Epidermal melanocyte (primary cell): ENCODE data around the gene ZNF71.
"Not testable (repeated sequence)": the region's sequence is repeated elsewhere in the genome, so short reads cannot be mapped to it uniquely, and the experiment has no call there.

Source experiments
- DNase-seq: peaks from one replicate; pipeline ENCODE4 v3.0.0; 2011; ENCODE audit warnings: low spot score; ENCODE audit not compliant: insufficient read length

Gene ZNF71

DNA sequence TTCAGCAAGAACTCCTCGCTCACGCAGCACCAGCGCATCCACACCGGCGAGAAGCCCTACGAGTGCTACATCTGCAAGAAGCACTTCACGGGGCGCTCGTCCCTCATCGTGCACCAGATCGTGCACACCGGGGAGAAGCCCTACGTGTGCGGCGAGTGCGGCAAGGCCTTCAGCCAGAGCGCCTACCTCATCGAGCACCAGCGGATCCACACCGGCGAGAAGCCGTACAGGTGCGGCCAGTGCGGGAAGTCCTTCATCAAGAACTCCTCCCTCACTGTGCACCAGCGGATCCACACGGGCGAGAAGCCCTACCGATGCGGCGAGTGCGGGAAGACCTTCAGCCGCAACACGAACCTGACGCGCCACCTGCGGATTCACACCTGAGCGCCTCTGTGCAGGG lies 27.3 kb downstream of the ZNF71 start:
- no peak for DNase-seq

DNA sequence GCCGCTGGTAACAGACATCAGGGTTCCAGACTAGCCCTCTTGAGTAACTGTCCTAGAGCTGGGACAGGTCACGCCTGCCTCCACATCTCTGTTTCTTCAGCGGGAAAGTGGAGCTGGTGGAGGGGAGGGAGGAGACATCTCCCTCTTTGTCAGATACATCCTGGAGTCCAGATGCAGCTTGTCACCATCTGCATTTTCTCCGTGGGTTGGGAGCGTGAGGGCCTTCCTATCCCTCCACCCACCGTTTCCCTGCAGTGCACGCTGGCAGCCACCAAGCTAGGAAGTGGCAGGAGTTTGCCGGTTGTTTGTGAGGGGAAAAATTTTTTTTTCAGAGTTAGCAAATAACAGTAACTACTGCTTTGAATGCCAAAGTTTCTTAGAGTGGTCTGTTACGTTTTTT lies 27.9 kb downstream of the ZNF71 start:
- no peak for DNase-seq

DNA sequence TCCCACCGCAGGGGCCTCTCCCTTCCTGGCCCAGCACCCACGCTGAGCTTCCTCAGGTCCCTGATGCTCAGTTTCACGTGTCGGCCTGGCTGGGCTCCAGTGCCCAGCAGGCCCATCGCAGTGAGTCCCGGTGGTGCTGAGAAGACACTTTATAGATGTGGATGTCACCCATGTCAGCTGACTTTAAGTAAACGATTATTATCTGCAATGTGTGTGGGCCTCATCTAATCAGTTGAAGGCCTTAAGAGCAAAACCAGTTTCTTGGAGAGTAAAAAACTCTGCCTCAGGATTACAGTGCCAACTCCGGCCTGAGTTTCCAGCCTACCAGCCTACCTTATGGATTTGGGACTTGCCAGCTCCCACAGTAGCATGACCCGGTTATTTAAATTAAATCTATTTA lies 30.6 kb downstream of the ZNF71 start:
- no peak for DNase-seq

DNA sequence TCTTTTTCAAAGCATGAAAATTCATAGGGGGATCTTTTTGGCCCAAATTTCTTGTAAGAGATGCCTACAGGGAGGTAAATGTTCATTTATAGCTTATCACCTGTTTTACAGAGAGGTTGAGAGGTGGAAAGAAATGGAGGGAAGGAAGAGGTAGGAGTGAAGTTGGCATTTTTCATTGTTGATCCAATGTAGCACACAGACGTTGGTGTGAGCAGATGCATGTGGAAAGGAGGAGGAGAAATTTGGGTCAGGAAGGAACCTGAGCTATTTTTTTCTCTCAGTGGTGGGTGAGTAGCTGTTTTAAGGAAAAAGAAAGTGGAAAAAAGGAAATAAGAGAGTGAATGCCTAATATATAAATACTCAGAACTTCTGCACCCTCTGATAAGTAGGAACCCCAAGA lies 37.9 kb downstream of the ZNF71 start:
- DNase-seq, result no peak

DNA sequence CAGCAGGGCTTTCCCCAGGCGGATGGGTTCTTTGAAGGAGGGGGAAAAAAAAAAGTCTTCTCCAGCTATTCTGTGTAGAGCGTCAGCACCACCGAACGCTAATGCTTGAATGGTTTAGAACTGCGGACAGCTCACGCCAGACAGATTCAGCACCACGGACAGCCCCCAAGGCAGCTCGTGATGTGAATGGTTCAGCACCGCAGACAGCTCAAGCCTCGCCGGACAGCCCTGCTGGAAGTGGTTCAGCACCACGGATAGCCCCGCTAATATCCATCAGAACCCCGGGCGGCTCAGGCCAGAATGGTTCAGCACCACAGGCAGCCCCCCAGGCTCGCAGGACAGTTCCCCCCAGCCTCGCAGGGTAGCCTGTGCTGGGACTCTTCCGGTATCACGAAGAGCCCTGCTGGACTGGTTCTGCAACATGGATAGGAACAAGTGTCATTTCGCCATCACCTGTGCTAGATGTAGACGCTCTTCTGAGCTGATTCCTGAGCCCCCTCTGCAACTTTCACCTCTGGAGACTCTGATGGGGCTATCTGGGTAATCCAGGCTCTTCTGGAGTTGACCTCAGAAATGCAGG lies 43.0 kb downstream of the ZNF71 start:
- DNase-seq, result no peak

DNA sequence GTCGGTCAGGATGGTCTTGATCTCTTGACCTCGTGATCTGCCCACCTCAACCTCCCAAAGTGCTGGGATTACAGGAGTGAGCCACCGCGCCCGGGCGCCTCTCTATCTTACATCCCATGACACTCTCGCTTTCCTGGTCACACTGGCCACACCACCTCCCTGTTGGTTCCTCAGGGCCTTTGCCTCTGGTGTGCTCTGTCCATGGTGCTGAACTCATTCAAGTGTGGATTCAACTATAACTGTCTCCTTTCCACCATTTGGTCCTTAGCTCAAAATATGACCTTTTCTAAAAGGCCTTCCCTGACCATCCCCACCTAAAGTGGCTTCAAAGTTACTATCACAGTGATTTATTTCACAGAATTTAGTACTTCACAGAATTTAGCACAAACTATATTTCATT lies 44.1 kb downstream of the ZNF71 start:
- DNase-seq, result no peak

DNA sequence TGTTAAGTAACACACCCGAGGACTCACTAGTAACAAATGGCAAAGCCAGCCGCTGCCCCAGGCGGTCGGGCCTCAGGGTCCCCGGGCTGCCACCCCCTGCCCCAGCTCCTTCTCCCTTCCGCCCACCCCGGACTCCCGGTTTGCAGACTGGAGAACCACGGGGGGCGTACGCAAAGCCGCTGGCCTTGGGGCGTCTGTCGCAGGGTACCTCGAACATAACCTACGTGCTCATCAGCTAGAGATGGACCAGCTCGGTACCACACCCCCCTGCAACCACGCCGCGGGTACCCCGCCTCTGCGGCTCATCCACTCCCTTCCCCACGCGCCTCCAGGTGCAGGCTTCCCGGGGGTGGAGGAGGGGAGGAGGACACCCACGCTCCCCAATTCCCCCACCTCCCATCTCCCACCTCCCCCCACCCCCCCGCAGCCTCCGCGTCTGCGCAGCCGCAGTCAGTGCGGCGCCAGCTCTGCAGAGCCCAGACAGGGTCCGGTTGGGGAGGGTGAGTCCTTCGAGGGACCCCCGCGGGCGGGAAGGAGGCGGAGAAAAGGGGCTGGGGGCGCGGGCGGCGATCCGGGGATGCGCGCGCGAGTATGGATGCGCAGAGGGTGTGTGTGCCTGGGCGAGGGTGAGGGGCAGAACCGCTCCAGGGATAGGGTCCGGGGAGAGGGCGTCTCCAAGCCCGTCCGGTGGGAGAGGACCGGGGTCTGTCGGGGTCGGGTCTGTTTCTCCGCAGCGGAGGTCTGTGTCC lies 47.8 kb downstream of the ZNF71 start, which contains the start of gene SMIM17:
SMIM17 (plus strand) TSS at position 449 of the 749 bp plus-strand sequence. CDS start 2,509 bp downstream, outside the sequence.
- DNase-seq, result no peak

DNA sequence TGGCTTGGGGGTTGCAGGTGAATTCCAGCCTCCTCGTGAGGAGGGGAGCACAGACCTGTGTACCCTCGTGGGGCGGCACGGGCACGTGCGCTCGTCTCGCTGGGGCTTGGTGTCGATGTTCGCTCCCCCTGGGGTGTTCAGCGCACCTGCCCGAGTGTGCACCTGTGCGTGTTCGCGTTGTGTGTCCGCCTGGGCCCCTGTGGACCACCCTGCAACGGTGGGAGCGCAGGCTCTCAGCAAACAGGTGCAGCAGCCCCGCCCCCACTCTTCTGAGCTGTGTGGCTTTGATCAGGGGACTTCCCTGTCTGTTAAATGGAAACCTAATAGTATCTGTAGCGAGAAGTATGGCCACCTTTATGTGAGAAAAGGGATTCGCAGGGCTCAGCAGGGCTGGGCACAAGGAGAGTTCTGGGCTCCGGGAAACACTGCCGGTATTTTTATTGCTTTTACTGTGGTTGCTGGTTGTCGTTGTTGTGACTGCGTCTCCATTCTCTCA lies 48.4 kb downstream of the ZNF71 start:
- DNase-seq, result no peak

DNA sequence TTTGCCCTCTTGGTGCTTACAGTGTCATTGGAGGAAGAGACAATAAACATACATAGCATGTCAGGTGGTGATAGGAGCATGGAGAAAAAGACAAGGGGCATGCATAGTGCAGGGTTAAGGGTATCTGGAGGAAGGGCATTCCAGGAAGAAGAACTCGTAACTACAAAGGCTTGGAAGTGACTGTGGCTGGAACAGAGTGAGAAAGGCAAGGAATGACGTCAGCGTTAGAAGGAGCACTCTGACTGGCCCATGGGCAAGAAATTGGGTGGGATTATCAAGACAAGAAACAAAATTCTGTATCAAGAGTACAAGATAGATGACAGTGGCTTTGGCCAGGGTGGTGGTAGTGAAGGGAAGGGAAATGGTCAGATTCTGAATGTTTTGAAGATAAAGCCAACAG lies 59.0 kb downstream of the ZNF71 start:
- DNase-seq, result no peak

DNA sequence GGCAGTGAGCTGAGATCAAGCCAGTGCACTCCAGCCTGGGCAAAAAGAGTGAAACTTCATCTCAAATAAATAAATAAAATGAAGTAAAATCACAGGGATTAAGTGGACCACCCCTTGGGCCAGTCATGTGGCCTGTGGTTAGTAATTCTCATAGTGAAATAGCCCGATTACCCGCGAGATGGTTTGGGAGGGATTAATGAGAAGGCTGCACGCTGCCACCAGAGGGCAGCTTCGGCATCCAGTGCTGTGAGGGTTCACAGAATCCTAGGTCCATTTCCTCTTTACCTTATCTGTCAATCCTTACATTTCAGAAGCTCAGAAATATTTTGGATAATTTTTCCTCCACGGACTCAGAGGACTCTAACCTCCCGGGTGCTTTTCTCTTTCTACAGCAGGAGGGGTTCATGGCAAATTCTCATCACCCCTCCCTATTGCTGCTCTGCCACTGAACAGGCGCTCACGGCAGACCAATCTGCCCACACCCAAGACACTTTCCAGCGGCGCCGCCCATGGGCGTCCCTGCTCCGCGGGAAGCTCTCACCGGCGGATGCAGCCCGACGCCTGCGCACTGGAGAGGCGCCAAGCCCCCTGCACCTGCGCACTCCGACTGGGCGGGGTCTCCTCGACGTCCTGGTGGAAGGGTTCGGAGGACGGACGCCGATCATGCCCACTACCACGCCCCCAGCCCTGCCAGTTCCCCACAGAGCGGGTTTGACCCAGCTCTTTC lies 65.4 kb downstream of the ZNF71 start:
- no peak for DNase-seq

DNA sequence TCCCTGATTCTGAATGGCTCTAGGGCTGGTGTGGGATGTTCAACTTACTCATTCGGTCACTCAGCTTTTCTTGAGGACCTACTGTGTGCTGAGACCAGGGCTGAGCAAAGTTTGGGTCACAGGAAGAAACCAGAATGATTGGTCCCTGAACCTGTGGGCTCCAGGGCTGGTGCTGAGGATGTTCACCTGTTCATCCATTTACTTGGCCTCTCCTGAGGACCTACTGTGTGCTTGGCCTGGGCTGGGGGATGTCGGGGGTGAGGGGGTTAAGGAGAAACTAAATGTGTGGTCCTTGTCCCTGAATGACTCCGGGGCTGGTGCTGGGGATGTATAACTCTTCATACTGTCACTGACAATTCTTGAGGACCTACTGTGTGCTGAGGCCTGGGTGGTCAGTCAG lies 66.1 kb downstream of the ZNF71 start:
- DNase-seq, result no peak

DNA sequence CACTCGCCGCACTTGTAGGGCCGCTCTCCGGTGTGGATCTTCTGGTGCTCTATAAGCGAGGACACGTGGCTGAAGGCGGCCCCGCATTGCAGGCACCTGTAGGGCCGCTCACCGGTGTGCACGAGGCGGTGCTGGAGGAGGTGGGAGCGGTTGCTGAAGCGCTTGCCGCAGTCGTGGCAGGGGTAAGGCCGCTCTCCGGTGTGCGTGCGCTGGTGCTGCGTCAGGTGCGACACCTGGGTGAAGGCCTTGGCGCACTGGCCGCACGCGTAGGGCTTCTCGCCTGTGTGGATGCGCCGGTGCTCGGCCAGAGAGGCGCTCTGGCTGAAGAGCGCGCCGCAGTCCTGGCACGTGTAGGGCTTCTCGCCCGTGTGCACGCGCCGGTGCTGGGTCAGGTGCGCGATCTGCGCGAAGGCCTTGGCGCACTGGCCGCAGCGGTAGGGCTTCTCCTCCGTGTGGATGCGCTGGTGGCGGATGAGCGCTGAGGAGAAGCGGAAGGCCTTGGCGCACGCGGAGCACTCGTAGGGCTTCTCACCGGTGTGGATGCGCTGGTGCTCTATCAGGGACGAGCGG lies 68.9 kb downstream of the ZNF71 start:
- DNase-seq, result no peak

DNA sequence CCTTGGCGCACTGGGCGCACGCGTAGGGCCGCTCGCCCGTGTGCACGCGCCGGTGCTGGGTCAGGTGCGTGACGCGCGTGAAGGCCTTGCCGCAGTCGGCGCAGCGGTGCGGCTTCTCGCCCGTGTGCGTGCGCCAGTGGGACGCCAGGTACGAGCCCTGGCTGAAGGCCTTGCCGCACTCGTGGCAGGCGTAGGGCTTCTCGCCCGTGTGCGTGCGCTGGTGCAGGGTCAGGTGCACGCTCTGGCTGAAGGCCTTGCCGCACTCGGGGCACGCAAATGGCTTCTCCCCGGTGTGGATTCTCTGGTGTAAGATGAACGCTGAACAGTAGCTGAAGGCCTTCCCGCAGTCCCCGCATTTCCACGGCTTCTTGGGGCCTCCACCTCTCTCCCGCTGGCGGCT lies 69.4 kb downstream of the ZNF71 start:
- no peak for DNase-seq

DNA sequence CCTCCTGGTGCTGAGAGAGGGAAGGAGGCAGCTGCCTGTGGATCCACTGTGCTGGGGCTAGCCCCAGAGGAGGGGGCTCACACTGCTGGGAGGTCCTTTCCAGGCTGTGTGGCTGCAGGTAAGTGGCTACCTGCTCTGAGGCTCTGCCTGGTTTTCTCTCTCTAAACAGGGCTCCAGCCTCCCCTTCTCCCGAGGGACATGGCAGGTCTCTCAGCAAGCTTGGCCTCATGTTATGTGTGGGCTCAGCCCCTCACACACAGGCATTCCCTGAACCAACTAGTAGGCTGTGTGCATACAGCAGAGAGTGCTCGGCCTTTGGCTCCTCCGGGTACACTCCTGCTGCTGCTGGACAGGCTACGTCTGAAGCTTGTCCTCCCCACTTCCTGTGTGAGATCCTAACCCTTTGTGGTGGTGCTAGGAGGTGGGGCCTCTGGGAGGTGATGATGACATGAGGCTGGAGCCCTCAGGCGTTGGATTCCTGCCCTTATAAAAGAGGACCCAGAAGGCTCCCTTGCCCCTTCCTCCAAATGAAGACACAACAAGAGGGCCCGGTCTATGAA lies 72.3 kb downstream of the ZNF71 start:
- DNase-seq, result no peak

DNA sequence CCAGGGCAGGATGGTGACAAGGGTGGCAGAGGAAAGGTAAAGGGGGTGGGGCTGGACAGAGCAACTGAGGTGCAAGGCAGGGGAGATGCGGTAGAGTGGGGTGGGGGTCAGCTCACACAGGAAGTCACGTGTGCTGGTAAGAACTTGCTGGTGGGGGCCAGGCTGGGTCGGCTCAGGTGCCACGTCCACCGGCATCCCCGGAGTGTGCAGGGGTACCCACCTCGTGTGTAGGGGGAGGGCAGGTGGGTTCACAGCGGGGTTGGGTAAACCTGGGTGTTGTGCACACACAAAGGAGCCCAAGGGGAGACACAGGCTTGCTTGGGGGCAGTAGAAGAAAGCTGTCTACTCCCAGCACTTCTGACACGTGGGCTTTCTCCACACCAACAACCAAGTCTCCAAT lies 73.6 kb downstream of the ZNF71 start:
- DNase-seq, result no peak

DNA sequence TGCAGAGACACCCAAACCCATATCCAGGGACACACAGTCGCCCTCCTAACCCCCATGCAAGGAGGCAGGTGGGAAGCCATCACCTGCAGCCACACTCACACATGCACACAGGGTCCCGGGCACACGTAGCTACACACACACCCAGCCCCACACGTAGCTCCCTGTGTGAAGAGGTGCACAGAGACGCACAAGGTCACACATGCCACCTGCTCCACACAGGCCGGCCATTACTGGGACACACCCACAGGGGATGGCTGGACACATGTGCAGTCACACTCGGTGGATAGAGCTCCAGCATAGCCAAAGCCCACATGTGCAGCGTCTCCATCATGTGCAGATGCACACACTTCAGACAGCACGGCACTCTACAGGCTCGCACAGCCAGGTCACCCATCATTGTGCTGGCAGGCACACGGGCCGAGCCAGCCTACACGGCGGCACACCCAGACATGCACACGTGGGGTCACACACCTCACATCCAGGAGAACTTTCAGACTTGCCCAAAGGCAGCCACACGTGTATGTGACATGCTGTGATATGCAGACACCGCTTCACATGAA lies 75.4 kb downstream of the ZNF71 start:
- DNase-seq, result no peak

DNA sequence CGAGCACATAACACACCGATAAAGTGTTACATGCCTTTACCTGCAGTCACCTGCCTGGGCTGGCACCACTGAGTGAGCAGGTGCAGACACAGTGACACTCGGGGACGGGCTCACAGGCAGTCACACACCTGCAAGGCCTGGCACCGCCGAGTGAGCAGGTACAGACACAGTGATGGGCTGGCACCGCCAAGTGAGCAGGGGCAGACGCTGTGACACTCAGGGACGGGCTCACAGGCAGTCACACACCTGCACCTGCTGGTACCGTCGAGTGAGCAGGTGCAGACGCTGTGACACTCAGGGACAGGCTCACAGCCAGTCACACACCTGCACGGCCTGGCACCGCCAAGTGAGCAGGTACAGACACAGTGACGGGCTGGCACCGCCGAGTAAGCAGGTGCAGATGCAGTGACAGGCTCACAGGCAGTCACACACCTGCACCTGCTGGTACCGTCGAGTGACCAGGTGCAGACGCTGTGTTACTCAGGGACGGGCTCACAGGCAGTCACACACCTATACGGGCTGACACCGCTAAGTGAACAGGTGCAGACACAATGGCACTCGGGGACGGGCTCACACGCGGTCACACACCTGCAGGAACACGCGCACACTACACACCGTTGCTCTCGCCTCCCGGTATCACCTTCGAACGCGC lies 76.0 kb downstream of the ZNF71 start:
- DNase-seq, result no peak

DNA sequence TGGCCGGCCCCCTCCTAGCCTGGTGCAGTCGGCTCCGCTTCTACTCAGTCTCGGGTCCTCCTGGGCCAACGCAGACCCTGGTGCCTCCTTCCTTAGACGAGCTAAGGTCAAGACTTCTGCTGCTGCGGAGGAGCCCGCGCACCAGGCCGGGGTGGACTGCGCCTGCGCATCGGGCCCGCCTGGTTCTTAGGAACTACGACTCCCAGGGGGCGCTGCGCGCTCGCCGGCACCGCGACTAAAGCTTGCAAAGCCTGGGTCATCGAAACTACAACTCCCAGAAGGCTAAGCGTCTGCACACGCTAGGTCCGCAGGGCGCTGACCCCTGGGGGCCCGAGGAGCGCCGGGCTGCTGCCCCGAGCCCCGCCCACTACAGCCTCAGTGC lies 76.5 kb downstream of the ZNF71 start, which contains the start of gene ZNF835:
ZNF835 (minus strand) TSS at position 145 of the 382 bp plus-strand sequence. CDS start 6,559 bp downstream, outside the sequence.
- DNase-seq, result no peak

DNA sequence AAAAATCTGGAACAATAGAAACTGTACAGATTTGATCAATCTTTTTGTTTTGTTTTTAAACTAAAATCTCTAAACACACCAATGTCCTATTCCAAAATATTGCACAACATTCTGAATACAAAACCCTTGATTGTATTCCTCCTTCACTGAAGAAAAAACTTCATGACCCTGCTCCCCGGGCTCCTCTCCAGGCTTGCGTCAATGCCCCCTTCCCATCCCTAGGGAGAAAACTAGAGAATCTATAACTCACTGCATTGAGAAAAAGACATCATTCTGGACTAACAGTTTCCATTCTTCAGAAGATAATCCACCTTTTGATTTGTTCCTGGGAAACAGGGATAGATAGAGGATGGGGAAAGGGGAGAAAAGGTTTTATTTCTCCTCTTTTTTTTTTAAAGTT lies 77.5 kb downstream of the ZNF71 start:
- DNase-seq, result not testable (repeated sequence)
